Left renal cortex interstitium (tissue), 4 donors: ENCODE measurements around the gene GALK1. TPM values are rescaled to one million over a fixed set of nuclear protein-coding genes. Genes with fewer than 3 reads are reported as not detected.

ENCODE experiments used
- DNase-seq, 4 donors: peaks; one replicate each; pipeline ENCODE4 v3.0.0-alpha.2; 2013; ENCODE audit warnings: low read depth in 4 of 4, low spot score in 2 of 4, missing footprints in 1 of 4
- polyA plus RNA-seq, 4 donors: library from polyadenylated mRNA; unstranded; fragments of 120-200 nt; gene quantifications; one replicate each; pipeline ENCODE4 v1.2.1, GENCODE V29; 2013; ENCODE audit not compliant: insufficient read length in 4 of 4

Gene GALK1
- polyA plus RNA-seq, 4 donors: 25.3 to 41.3 (median 32.1) TPM

DNA sequence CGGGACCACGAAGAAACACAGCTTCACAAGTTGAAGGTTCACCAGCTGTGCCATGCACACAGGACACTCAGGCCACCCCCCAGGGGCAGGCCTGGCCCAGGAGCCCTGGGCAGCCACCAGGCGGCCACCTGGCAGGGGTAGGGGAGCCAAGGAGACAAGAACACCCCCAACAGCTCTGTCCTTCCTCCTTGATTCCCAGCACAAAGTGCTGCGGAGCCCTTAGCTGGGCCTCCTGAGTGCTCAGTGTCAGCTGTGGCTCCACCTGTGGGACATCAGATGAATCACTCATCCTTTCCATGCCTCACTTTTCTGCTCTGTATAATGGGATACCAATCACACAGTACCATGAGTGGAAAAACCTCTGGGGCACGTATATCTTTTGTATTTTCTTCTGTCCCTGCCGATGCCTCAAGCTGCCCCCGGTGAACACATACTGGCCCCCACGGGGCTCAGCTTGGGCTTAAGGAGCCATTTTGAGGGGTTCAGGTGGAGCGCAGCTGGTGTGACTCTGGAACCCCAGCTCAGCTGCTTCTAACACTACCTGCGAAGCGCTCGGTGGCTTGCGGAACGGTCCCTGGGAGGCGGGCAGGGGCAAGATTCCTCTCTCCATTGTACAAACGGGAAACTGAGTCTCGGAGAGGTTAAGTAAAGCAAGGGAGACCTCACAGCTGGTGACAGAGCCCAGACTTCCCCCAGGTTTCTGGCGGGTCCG, 12.0 kb downstream of the GALK1 start:
- no peak for DNase-seq

DNA sequence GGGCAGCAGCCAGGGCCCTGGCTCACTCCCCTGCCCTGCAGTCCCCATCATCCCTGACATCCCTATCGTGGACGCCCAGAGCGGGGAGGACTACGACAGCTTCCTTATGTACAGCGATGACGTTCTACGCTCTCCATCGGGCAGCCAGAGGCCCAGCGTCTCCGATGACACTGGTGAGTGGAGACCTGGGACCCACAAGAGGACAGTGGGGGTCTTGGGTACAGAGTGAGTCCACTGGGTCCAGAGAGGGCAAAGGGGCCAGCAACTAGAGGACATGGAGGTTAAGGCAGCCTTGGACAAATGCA, 12.6 kb downstream of the GALK1 start:
- DNase-seq: no peak

GRCh38 chr17:75751676-75752404, 13.2 kb downstream of the GALK1 start:
- no peak for DNase-seq

GRCh38 chr17:75750661-75751423, 14.2 kb downstream of the GALK1 start:
- no peak for DNase-seq

- DNase-seq: no peak
Measured at GRCh38 chr17:75749545-75750389, 15.2 kb downstream of the GALK1 start.

GRCh38 chr17:75748706-75749105, 16.3 kb downstream of the GALK1 start:
- no peak for DNase-seq

GRCh38 chr17:75743625-75744206, 21.3 kb downstream of the GALK1 start:
- no peak for DNase-seq

DNA sequence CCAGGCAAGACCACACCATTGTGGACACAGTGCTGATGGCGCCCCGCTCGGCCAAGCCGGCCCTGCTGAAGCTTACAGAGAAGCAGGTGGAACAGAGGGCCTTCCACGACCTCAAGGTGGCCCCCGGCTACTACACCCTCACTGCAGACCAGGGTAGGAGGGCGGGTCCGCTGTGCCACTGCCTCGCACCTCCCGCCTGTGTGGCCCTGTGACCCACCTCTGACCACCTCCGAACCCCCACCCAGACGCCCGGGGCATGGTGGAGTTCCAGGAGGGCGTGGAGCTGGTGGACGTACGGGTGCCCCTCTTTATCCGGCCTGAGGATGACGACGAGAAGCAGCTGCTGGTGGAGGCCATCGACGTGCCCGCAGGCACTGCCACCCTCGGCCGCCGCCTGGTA, 22.7 kb downstream of the GALK1 start:
- DNase-seq: no peak

DNA sequence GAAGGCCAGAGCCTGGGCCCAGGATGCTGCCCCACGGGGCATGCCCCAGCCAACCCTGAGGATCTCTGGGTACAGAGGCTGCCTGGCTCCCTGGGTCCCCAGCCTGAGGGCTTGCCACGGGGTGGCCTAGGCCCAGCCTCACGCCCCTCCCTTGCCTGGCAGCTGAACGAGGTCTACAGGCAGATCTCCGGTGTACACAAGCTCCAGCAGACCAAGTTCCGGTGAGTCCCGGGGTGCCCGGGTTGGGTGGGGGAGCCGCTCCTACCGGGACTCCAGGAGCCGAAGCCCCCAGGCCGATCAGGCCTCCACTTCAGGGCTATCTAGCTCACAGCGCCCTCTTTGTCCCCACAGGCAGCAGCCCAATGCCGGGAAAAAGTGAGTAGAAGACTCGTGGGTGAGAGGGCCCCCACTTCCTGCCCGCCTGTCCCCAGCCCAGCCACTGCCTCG, 24.3 kb downstream of the GALK1 start:
- DNase-seq: no peak

- no peak for DNase-seq
Measured at GRCh38 chr17:75740215-75740614, 24.8 kb downstream of the GALK1 start.

- DNase-seq: no peak
Measured at GRCh38 chr17:75739801-75740200, 25.2 kb downstream of the GALK1 start.

DNA sequence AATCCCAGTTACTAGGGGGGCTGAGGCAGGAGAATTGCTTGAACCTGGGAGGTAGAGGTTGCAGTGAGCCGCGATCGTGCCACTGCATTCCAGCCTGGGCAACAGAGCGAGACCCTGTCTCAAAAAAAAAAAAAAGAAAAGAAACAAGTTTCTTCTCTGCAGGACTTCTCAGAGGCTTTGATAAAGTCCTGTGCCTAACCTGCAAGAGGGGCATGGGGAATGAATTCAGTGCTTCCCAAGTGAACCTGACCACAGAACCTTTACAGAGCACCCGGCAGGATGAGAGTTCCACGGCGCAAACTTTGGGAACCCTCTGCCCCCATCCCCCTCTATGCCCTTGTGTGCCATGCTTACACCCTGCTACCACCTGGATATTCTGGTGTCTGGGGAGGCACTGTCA, 25.8 kb downstream of the GALK1 start:
- no peak for DNase-seq

- no peak for DNase-seq
Measured at GRCh38 chr17:75738218-75738802, 26.7 kb downstream of the GALK1 start.

DNA sequence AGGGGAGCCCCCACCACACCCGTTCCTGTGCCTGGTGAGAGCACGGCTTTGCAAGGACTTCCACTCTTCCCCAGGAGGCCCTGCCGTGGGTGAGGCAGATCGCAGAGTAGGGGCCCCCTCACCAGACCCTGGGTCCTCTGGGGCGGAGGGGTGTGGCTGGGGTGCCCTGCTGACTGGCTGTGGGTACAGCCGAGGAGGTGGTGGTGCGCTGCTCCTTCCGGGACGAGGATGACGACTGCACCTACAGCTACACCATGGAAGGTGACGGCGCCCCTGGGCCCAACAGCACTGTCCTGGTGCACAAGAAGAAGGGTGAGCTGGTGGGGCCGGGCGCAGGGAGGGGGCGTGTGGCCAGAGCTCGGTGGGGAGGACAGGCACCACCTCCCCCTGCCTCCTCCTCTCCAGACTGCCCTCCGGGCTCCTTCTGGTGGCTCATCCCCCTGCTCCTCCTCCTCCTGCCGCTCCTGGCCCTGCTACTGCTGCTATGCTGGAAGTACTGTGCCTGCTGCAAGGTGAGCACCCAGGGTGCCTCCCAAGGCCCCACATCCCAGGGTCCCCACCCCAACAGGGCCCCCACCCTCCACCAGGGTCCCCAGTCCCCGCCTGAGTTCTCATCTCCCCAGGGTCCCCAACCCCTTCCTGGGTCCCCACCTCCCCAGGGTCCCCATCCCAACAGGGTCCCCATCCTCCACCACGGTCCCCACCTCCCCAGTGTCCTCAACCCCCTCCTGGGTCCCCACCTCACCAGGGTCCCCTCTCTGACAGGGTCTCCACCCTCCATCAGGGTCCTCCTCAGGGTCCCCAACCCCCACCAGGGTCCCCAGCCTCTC, 27.6 kb downstream of the GALK1 start:
- DNase-seq: no peak

DNA sequence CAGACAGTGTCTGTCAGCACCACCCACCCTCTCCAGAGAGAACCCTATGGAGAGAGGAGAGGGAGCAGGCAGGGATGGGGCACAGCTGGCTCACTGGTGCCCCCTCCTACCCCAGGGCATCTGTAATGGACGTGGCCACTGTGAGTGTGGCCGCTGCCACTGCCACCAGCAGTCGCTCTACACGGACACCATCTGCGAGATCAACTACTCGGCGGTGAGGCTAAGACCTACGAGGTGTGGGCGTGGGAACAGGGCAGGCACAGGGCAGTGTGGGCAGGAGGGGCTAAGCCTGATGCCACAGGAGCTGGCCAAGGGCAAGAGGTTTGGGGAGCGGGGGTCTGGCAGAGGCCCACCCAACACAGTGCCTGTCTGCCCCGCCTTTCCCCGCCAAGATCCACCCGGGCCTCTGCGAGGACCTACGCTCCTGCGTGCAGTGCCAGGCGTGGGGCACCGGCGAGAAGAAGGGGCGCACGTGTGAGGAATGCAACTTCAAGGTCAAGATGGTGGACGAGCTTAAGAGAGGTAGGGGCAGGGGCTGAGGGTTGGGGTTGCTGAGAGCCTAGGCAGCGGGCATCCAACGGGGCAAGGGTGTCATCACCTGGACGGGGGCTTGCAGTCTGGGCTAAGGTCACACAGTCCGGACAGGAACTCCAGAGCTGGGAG, 28.7 kb downstream of the GALK1 start:
- no peak for DNase-seq

DNA sequence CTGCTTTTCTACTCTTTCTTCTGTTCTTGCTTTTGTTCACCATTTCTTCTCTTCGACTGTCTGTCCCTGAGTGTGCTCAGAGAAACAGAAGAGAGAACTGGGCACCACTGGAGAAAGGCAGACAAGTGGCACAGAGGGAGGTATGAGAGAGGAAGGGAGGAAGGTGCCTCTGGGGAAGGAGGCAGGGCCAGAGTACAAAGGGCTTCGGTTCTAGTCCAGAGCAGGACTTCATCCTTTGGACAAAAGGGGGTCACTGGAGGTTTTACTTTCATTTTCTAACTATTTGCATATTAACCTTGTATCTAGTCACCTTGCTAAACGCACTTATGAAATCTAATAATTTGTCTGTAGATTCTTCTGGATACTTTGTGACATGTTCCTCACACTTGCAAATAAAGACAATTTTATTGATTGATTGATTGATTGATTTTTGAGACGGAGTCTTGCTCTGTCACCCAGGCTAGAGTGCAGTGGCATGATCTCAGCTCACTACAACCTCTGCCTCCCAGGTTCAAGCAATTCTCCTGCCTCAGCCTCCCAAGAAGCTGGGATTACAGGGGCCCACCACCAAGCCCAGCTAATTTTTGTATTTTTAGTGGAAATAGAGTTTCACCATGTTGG, 30.2 kb downstream of the GALK1 start:
- no peak for DNase-seq

- DNase-seq: no peak
Measured at GRCh38 chr17:75733471-75733870, 31.5 kb downstream of the GALK1 start.
